Ammon's horn (tissue), 1 donor: ENCODE results near the gene MAGED4.
"Not testable (repeated sequence)": the region's sequence is repeated elsewhere in the genome, so short reads cannot be mapped to it uniquely, and the experiment has no call there.

Experiments used
- DNase-seq: peaks from one replicate; pipeline ENCODE4 v3.0.0-alpha.2; 2016; ENCODE audit warnings: low spot score

The MAGED4 gene, protein sequence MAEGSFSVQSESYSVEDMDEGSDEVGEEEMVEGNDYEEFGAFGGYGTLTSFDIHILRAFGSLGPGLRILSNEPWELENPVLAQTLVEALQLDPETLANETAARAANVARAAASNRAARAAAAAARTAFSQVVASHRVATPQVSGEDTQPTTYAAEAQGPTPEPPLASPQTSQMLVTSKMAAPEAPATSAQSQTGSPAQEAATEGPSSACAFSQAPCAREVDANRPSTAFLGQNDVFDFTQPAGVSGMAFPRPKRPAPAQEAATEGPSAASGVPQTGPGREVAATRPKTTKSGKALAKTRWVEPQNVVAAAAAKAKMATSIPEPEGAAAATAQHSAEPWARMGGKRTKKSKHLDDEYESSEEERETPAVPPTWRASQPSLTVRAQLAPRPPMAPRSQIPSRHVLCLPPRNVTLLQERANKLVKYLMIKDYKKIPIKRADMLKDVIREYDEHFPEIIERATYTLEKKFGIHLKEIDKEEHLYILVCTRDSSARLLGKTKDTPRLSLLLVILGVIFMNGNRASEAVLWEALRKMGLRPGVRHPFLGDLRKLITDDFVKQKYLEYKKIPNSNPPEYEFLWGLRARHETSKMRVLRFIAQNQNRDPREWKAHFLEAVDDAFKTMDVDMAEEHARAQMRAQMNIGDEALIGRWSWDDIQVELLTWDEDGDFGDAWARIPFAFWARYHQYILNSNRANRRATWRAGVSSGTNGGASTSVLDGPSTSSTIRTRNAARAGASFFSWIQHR

GRCh38 chrX:52184440-52185077 is at the start of gene MAGED4:
Gene MAGED4, plus strand, starts transcription at chrX:52184888. Its CDS starts 1,035 bp downstream, at chrX:52185923.
- DNase-seq = not testable (repeated sequence)

GRCh38 chrX:52138830-52139544 is 45.7 kb upstream of the MAGED4 start:
- no peak for DNase-seq

- DNase-seq = no peak
These were observed 45.2 kb upstream of the MAGED4 start for GRCh38 chrX:52139545-52139895.

GRCh38 chrX:52140020-52140419 is 44.7 kb upstream of the MAGED4 start:
- no peak for DNase-seq

DNA sequence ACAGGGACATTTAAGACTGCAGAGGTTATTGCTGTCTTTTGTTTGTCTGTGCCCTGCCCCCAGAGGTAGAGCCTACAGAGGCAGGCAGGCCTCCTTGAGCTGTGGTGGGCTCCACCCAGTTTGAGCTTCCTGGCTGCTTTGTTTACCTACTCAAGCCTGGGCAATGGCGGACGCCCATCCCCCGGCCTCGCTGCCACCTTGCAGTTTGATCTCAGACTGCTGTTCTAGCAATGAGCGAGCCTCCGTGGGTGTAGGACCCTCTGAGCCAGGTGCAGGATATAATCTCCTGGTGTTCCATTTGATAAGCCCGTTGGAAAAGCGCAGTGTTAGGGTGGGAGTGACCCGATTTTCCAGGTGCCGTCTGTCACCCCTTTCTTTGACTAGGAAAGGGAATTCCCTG is 34.0 kb upstream of the MAGED4 start:
- not testable (repeated sequence) for DNase-seq

DNA sequence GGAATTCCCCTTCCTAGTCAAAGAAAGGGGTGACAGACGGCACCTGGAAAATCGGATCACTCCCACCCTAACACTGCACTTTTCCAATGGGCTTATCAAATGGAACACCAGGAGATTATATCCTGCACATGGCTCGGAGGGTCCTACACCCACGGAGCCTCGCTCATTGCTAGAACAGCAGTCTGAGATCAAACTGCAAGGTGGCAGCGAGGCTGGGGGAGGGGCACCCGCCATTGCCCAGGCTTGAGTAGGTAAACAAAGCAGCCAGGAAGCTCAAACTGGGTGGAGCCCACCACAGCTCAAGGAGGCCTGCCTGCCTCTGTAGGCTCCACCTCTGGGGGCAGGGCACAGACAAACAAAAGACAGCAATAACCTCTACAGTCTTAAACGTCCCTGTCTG is 24.5 kb upstream of the MAGED4 start:
- not testable (repeated sequence) for DNase-seq

DNA sequence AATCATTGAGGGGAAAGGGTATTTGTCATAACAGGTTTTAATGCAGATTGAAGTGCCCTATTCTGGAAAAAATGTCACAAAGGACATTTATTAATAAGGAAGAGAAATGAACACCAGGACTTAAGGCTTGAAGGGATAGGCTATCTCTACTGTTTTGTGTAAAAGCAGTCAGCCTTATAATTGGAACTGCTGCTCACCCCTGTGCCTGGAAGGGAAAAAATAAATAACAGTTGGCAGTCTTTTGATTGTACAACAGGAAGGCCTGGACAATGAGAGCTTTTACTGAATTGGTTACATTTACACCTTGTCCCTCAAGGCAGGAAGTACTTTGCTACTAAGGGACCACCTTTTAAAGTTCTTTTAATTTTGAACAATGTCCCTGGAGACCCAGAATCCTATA is 17.8 kb upstream of the MAGED4 start:
- no peak for DNase-seq

DNA sequence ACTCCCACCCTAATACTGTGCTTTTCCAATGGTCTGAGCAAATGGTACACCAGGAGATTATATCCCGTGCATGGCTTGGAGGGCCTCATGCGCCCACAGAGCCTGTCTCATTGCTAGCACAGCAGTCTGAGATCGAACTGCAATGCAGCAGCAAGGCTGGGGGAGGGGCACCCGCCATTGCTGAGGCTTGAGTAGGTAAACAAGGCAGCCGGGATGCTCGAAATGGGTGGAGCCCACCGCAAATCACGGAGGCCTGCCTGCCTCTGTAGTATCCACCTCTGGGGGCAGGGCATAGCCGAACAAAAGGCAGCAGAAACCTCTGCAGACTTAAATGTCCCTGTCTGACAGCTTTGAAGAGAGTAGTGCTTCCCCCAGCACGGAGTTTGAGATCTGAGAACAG is 13.6 kb upstream of the MAGED4 start:
- DNase-seq = not testable (repeated sequence)

DNA sequence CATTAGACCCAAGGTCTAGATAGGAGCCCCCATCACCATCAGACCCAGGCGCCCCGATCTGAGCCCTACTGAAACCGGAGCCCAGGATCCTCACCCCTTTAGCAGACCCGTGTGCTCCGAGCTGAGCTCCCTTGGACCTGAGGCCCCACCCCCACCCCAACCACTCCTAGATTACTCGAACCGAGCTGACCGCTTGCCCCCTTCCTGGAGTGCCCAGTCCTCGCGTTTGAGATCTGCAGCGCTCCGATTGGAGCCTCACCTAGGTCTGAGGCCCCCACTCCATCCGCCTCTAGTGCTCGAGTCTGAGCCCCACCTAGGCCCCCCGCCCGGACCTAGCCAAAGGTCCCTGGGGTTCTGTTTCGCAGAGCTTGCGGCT is 378 bp downstream of the MAGED4 start:
- not testable (repeated sequence) for DNase-seq

DNA sequence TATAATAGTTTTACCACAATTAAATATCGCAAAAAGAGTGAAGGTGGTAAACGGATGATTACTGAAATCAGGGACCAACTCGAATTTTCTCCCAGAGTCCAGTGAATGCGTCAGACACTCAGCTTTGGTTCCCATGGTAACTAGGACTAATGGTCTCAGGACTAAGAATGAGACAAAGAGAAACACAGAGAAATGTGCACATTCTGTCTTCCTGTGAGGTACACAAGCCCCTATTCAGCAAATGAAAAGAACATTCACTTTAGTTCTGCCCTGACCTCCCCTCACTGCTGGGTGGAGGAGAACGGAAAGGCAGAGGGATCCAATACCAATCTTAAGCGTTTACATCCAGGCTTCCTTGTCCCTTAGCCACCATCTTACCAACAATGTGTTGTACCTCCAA is 26.7 kb downstream of the MAGED4 start:
- DNase-seq = not testable (repeated sequence)

DNA sequence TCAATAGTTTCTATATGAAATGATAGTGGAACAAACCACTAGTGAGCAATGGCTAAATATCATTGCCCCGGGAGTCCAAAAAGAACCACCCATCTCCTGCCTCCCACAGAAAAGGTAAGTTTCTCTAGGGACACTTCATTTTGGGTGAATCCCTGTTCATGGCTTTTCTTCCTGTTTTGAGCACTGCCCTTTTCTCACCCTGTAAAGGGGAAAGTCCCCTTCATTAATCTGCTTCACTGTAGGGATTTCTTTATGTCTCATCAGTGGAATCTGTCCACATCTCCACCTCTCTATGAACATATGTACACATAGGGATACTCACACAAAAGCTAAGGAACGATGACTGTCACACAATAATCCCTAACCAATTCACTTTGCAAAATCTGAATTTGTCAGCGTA is 28.6 kb downstream of the MAGED4 start:
- DNase-seq = no peak

GRCh38 chrX:52216541-52216940 is 31.9 kb downstream of the MAGED4 start:
- peak; percentile 2 for DNase-seq

DNA sequence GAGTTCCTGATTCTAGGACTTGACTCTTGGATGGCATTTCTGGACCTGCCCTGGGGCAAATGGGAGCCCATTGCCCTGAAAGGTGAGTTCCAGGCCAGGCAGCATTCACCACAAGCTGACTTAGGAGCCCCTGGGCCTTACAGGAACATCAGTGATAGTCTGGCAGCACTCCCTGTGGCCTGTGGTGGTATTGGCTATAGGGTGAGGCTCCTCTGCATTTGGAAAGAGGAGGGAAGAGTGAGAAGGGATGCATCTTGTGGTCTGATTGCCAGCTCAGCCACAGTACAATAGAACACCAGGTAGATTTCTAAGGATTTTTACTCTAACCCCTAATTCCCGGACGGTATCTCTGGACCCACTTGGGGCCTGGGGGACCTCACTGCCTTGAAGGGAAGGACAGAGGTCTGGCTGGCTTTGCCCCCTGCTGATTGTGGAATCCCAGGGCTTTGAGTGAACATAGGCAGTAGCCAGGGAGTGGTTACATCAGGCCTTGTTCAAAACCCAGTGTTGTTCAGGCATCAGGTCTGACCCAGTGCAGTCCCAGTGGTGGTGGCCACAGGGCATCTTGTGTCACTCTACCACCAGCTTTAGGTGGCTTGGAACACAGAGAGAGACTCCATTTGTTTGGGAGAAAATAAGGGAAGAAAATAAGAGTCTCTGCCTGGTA is 32.9 kb downstream of the MAGED4 start:
- DNase-seq = no peak

DNA sequence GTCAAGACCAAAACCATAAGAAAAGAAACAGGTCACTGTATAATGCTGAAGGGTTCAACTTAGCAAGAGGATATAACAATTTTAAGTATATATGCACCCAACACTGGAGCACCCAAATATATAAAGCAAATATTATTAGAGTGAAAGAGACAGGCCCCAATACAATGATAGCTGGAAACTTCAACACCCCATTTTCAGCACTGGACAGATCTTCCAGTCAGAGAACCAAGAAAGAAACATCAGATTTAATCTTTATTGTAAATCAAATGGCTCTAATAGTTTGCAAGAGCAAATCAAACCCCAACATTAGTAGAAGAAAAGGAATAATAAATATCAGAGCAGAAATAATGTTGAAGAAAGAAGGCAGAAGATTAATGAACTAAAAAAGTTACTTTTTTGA is 36.2 kb downstream of the MAGED4 start:
- DNase-seq = no peak
